K562 (cell line): ENCODE measurements around the gene BICD1. TPM values are rescaled to one million over a fixed set of nuclear protein-coding genes. Genes with fewer than 3 reads are reported as not detected.
A peak's percentile ranks its signal among the peaks of the same experiment; 100 is the strongest.

Source experiments
- CEBPZ ChIP-seq: fragments of 150-350 bp; IDR thresholded peaks from 2 replicates; pipeline ENCODE4 v1.6.1; 2014; ENCODE audit warnings: low read depth, mild to moderate bottlenecking, low read length, borderline replicate concordance
- CHD1 ChIP-seq: fragments of 200-600 bp; sonication (generic); IDR thresholded peaks from one replicate; pipeline ENCODE4 v1.6.1; 2012; ENCODE audit warnings: mild to moderate bottlenecking, moderate library complexity, low read length, inconsistent platforms
- CTCFL ChIP-seq: IDR thresholded peaks from 2 replicates; pipeline ENCODE4 v1.6.1; 2011; ENCODE audit warnings: borderline replicate concordance, low read depth, mild to moderate bottlenecking, moderate library complexity, low read length; ENCODE audit not compliant: insufficient read depth, poor library complexity, severe bottlenecking
- NBN ChIP-seq: fragments of 450-650 bp; IDR thresholded peaks from 2 replicates; pipeline ENCODE4 v1.6.1; 2016; ENCODE audit warnings: low read depth, mild to moderate bottlenecking
- PHTF2 ChIP-seq: fragments of 250-450 bp; sonication (Bioruptor Pico); IDR thresholded peaks from 2 replicates; pipeline ENCODE4 v1.5.0; 2021; ENCODE audit warnings: mild to moderate bottlenecking
- PRDM10 ChIP-seq: fragments of 450-650 bp; IDR thresholded peaks from 2 replicates; pipeline ENCODE4 v1.6.1; 2018; ENCODE audit not compliant: partially characterized antibody
- SIX5 ChIP-seq, 2 experiments: IDR thresholded peaks; 2 replicates each; pipeline ENCODE4 v1.6.1; 2011; ENCODE audit warnings: low read length in 2 of 2, borderline replicate concordance in 1 of 2, low read depth in 1 of 2, mild to moderate bottlenecking in 1 of 2, moderate library complexity in 1 of 2; ENCODE audit not compliant: insufficient read depth in 1 of 2
- SNRNP70 ChIP-seq: fragments of 200-400 bp; formaldehyde crosslinking; optimal IDR thresholded peaks from 2 replicates; pipeline ENCODE3; 2017; ENCODE audit warnings: low read depth, low read length
- SOX6 ChIP-seq: fragments of 450-650 bp; IDR thresholded peaks from 2 replicates; pipeline ENCODE4 v1.6.1; 2014; ENCODE audit warnings: mild to moderate bottlenecking
- STAG1 ChIP-seq: sonication (generic); formaldehyde crosslinking; IDR thresholded peaks from 2 replicates; pipeline ENCODE4 v1.5.0; 2020; ENCODE audit warnings: missing genetic modification reagents, borderline replicate concordance
- THRAP3 ChIP-seq: fragments of 450-650 bp; IDR thresholded peaks from 2 replicates; pipeline ENCODE4 v1.6.1; 2016; ENCODE audit warnings: mild to moderate bottlenecking, inconsistent platforms, borderline replicate concordance
- VEZF1 ChIP-seq: fragments of 200-800 bp; sonication (Bioruptor generic); IDR thresholded peaks from 2 replicates; pipeline ENCODE4 v1.6.1; 2017; ENCODE audit warnings: missing genetic modification characterization, missing compliant biosample characterization
- ZBTB33 ChIP-seq: sonication (generic); formaldehyde crosslinking; IDR thresholded peaks from 2 replicates; pipeline ENCODE4 v1.8.1; 2023; ENCODE audit warnings: mild to moderate bottlenecking, missing genetic modification reagents
- polyA plus RNA-seq, 8 experiments: library from polyadenylated mRNA; depleted of rRNA in 4 of 8; stranded (reverse) in 5 of 8; unstranded in 3 of 8; fragments of >200 nt; fragmentation: Nextera tagmentation in 2 of 8; fragmentation: Illumina TruSeq in 1 of 8; extraction: Ambion mirVana in 2 of 8; extraction: Trizol in 1 of 8; gene quantifications; 2 replicates each; pipeline versions ENCODE4 v1.2.1 to v1.2.3, GENCODE V29; 2011 to 2014; ENCODE audit warnings: inconsistent platforms in 1 of 8, missing spikeins in 1 of 8
- total RNA-seq, 7 experiments: library from RNA; depleted of rRNA in 6 of 7; stranded (reverse); fragments of >200 nt in 6 of 7; fragmentation: Illumina TruSeq in 2 of 7; extraction: Trizol in 2 of 7; gene quantifications; 2 replicates each; pipeline versions ENCODE4 v1.2.1 to v1.2.3, GENCODE V29; 2011 to 2021; ENCODE audit warnings: low replicate concordance in 1 of 7

BICD1 gene
- total and polyA plus RNA-seq, 9 of the 15 experiments (the other 6 are each of a cell fraction or from before 2014, with no cell fraction given), result 3.5 to 21.1 (median 12.5) TPM

GRCh38 chr12:32399370-32400113, 292.9 kb downstream of the BICD1 start, which contains the start of gene FGD4 (continued):
- peak; percentile 21 for TF ChIP-seq PRDM10
- no peak for TF ChIP-seq THRAP3
- peak; percentile 47 for TF ChIP-seq CHD1
- no peak for TF ChIP-seq NBN
- TF ChIP-seq SIX5 (IDR thresholded peaks at IDR 0.05; ENCODE audit: borderline replicate concordance in 1 of 2, insufficient read depth in 1 of 2, low read depth in 1 of 2, low read length in 2 of 2), result no peak
- TF ChIP-seq CTCFL, result peak; percentile 93
- no peak for TF ChIP-seq CEBPZ
- TF ChIP-seq PHTF2, result no peak
- no peak for TF ChIP-seq SNRNP70
- no peak for TF ChIP-seq VEZF1 (CRISPR knock-in tag)
- peak; percentile 44 for TF ChIP-seq STAG1 (CRISPR knock-in tag)
- TF ChIP-seq SOX6, result 0 out of 2 replicates have a peak, but pooled peaks have one; percentile 11
- TF ChIP-seq ZBTB33, result peak; percentile 74
